ENCODE measurements around the gene SLC9A9. TPM values are rescaled to one million over a fixed set of nuclear protein-coding genes. Genes with fewer than 3 reads are reported as not detected.
A peak's percentile ranks its signal among the peaks of the same experiment; 100 is the strongest.
"Not testable (repeated sequence)": the region's sequence is repeated elsewhere in the genome, so short reads cannot be mapped to it uniquely, and the experiment has no call there.

Gene SLC9A9
- total and polyA plus RNA-seq, 2 donors: 20.5 to 21.2 TPM

DNA sequence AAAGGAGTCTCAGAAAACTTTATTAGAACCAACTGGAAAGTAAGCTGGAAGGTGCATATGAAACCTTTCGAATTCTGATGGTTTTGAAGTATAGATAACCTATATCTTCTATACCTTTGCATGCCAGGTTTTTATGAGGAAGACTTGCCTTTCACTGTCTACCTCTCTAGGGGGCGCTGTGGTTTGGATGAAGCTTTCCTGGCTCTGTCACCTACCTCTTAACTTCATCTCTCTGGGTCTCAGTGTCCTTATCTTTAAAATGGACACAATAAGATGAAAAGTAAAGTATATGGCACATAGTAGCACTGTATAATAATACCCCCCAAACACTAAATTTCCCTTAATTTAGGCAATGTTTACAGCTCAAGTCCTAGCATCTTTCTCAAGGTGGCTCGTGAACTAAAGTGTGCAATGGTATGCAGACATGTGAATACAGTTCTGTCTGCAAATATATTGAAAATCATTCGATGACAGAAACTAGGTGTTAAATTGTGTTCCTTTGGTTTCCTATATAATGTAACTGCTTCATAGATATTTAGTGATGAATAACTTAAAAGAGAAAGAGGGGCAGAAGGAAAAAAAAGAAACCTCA, 414.4 kb downstream of the SLC9A9 start:
- Histone ChIP-seq H3K4me3 (ENCODE audit: low read length in 2 of 2) (no peak overlapping the region), H3K27ac (ENCODE audit: low read depth in 1 of 2, low read length in 1 of 2) (no peak overlapping the region), H3K4me1 (ENCODE audit: control insufficient read depth in 2 of 2, insufficient read depth in 2 of 2, low read length in 2 of 2) (peaks cover 12 to 78% of the 10 kb centered on the region in 2 donors), H3K27me3 (ENCODE audit: control insufficient read depth in 2 of 2, insufficient read depth in 1 of 2, low read length in 1 of 2) (no peaks in the 10 kb centered on the region), H3K36me3 (ENCODE audit: control insufficient read depth in 2 of 2, insufficient read depth in 2 of 2, low read length in 1 of 2) (peaks cover 0 to 3% of the 10 kb centered on the region in 2 donors), H3K9me3 (ENCODE audit: control insufficient read depth in 2 of 2, insufficient read depth in 1 of 2, low read length in 1 of 2) (no peaks in the 10 kb centered on the region)
- 79% methylated on average over 4 of the region's 4 CpGs for WGBS
- DNase-seq (ENCODE audit: low read depth in 6 of 9, low spot score in 9 of 9): no peak

DNA sequence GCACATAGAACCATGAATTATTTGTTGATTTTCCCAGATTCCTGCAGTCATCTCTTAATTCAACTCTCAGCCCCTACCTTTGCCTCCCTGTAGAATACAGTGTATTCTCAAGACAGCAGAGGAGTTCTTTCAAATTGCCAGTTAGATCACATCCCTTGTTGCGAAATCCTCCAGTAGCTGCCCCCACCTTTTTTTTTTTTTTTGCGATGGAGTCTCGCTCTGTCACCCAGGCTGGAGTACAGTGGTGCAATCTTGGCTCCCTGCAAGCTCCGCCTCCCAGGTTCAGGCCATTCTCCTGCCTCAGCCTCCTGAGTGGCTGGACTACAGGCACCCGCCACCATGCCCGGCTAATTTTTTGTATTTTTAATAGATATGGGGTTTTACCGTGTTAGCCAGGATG, 417.0 kb downstream of the SLC9A9 start:
- not testable (repeated sequence) for H3K4me3 ChIP-seq (ENCODE audit: low read length in 2 of 2); DNase-seq (ENCODE audit: low read depth in 6 of 9, low spot score in 9 of 9); H3K27ac ChIP-seq (ENCODE audit: low read depth in 1 of 2, low read length in 1 of 2); H3K9me3 ChIP-seq (ENCODE audit: control insufficient read depth in 2 of 2, insufficient read depth in 1 of 2, low read length in 1 of 2); H3K27me3 ChIP-seq (ENCODE audit: control insufficient read depth in 2 of 2, insufficient read depth in 1 of 2, low read length in 1 of 2); H3K36me3 ChIP-seq (ENCODE audit: control insufficient read depth in 2 of 2, insufficient read depth in 2 of 2, low read length in 1 of 2)
- peaks cover 0 to 60% of the 10 kb centered on the region in 2 donors for H3K4me1 ChIP-seq (ENCODE audit: control insufficient read depth in 2 of 2, insufficient read depth in 2 of 2, low read length in 2 of 2)
- WGBS: 98% methylated on average over 7 of the region's 7 CpGs

DNA sequence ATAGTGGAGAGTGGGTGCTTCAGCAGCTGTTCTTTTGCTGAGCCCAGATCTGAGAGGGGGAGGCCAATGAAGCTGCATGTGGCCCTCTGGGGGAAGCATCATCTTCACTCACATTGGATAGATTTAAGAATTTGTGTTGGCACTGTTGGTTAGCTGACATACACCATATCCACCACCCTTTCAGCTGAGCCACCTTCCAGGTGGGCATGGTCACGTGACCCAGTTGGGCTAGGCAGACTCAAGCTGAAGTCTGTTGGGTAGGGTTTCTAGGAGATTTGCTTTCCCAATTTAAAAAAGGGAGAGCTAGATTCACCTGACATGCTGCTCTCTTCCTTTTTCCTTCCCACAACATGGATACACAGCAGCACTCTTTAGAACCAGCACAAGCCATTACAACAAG, 417.7 kb downstream of the SLC9A9 start:
- Histone ChIP-seq H3K4me3 (ENCODE audit: low read length in 2 of 2) (no peak overlapping the region), H3K36me3 (ENCODE audit: control insufficient read depth in 2 of 2, insufficient read depth in 2 of 2, low read length in 1 of 2) (no peaks in the 10 kb centered on the region), H3K4me1 (ENCODE audit: control insufficient read depth in 2 of 2, insufficient read depth in 2 of 2, low read length in 2 of 2) (peaks cover 0 to 52% of the 10 kb centered on the region in 2 donors), H3K9me3 (ENCODE audit: control insufficient read depth in 2 of 2, insufficient read depth in 1 of 2, low read length in 1 of 2) (no peaks in the 10 kb centered on the region), H3K27me3 (ENCODE audit: control insufficient read depth in 2 of 2, insufficient read depth in 1 of 2, low read length in 1 of 2) (no peaks in the 10 kb centered on the region), H3K27ac (ENCODE audit: low read depth in 1 of 2, low read length in 1 of 2) (peak overlapping the region in 1 of 2 donors; percentile 33)
- peak in 1 of 9 donors; percentile 63 for DNase-seq (ENCODE audit: low read depth in 6 of 9, low spot score in 9 of 9)
- WGBS: 98% methylated on average over 1 of the region's 1 CpG

DNA sequence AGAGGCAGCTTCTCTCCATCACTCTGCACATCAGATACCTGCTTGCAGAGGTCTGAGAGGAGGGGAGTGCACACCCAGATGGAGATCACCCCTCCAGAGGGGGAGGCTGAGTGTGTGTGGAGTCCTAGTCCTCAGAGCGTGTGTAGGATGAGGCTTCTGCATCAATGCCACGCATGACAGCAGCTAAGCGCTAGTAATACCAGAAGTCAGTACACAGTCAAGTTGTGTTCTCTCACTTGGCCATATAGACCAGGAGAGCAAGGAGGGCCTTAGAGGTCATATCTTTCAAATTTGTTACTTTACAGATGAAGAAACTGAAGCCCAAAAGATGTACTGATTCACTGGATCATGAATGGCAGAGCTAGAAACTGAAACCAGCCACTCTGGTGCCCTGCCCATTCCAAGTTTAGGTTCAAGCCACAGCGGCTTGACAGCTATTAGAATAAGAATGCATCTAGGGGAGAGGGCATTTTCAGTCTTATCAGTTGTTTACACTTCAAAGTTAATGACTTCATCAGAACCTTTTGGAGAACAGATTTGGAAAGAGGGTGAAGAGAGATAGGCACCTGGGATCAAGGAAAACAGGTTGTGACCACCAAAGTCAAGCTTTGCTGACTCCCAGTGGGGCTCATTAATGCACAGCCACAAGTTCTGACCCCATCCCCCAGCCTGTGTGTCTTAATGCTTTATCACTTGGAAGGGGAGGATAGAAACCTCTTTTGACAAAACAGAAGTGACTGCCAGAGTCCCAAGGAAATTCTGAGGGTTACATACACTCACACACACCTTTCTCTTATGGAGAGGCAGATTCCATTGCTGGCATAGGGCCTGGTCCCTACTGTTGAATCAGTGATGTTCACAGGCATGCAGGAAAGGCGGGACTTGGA, 418.4 kb downstream of the SLC9A9 start:
- WGBS: 90% methylated on average over 5 of the region's 5 CpGs
- H3K27ac ChIP-seq (ENCODE audit: low read depth in 1 of 2, low read length in 1 of 2): peak overlapping the region in 1 of 2 donors; percentile 33
- H3K27me3 ChIP-seq (ENCODE audit: control insufficient read depth in 2 of 2, insufficient read depth in 1 of 2, low read length in 1 of 2): no peaks in the 10 kb centered on the region
- H3K36me3 ChIP-seq (ENCODE audit: control insufficient read depth in 2 of 2, insufficient read depth in 2 of 2, low read length in 1 of 2): no peaks in the 10 kb centered on the region
- no peak for DNase-seq (ENCODE audit: low read depth in 6 of 9, low spot score in 9 of 9)
- H3K4me1 ChIP-seq (ENCODE audit: control insufficient read depth in 2 of 2, insufficient read depth in 2 of 2, low read length in 2 of 2): peaks cover 0 to 50% of the 10 kb centered on the region in 2 donors
- no peak overlapping the region for H3K4me3 ChIP-seq (ENCODE audit: low read length in 2 of 2)
- H3K9me3 ChIP-seq (ENCODE audit: control insufficient read depth in 2 of 2, insufficient read depth in 1 of 2, low read length in 1 of 2): no peaks in the 10 kb centered on the region

DNA sequence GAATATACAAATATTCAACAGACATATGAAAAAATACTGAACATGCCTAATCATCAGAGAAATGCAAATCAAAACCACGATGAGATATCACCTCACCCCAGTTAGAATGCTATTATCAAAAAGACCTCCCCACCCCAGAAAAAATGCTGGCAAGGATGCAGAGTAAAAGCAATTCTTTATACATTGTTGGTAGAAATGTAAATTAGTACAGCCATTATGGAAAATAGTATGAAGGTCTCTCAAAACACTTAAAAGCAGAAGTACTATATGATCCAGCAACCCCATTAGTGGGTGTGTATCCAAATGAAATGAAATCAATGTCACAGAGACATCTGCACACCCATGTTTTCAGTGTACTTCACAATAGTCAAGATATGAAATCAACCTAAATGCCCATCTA, 420.0 kb downstream of the SLC9A9 start:
- H3K27me3 ChIP-seq (ENCODE audit: control insufficient read depth in 2 of 2, insufficient read depth in 1 of 2, low read length in 1 of 2): no peaks in the 10 kb centered on the region
- WGBS: 87% methylated on average over 1 of the region's 1 CpG

DNA sequence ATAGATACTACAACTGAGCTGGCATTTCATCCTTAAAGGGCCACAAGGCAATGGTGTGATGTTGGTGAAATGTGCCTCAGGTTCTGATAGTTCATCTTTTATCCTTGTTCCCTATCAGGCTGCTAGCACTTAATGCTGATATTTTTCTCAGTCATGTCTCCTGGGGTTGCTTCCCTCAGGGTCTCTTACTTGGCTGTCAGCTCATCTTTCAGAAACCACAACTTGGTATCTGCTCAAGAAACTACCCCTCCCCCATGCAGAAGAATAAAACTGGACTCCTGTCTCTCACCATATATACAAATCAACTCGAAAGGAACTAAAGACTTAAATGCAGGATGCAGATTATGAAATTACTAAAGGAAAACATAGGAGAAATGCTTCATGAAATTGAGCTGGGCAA, 420.6 kb downstream of the SLC9A9 start:
- Histone ChIP-seq H3K4me1 (ENCODE audit: control insufficient read depth in 2 of 2, insufficient read depth in 2 of 2, low read length in 2 of 2) (peaks cover 0 to 33% of the 10 kb centered on the region in 2 donors), H3K36me3 (ENCODE audit: control insufficient read depth in 2 of 2, insufficient read depth in 2 of 2, low read length in 1 of 2) (no peaks in the 10 kb centered on the region), H3K4me3 (ENCODE audit: low read length in 2 of 2) (no peak overlapping the region), H3K9me3 (ENCODE audit: control insufficient read depth in 2 of 2, insufficient read depth in 1 of 2, low read length in 1 of 2) (no peaks in the 10 kb centered on the region), H3K27me3 (ENCODE audit: control insufficient read depth in 2 of 2, insufficient read depth in 1 of 2, low read length in 1 of 2) (no peaks in the 10 kb centered on the region), H3K27ac (ENCODE audit: low read depth in 1 of 2, low read length in 1 of 2) (no peak overlapping the region)
- WGBS: 85% methylated on average over 1 of the region's 1 CpG
- DNase-seq (ENCODE audit: low read depth in 6 of 9, low spot score in 9 of 9): no peak

More for the DNA sequence above, 420.0 kb downstream of the SLC9A9 start:
- Histone ChIP-seq H3K4me1 (ENCODE audit: control insufficient read depth in 2 of 2, insufficient read depth in 2 of 2, low read length in 2 of 2) (peaks cover 0 to 38% of the 10 kb centered on the region in 2 donors), H3K9me3 (ENCODE audit: control insufficient read depth in 2 of 2, insufficient read depth in 1 of 2, low read length in 1 of 2) (no peaks in the 10 kb centered on the region), H3K27ac (ENCODE audit: low read depth in 1 of 2, low read length in 1 of 2) (no peak overlapping the region), H3K4me3 (ENCODE audit: low read length in 2 of 2) (no peak overlapping the region), H3K36me3 (ENCODE audit: control insufficient read depth in 2 of 2, insufficient read depth in 2 of 2, low read length in 1 of 2) (no peaks in the 10 kb centered on the region)
- no peak for DNase-seq (ENCODE audit: low read depth in 6 of 9, low spot score in 9 of 9)

DNA sequence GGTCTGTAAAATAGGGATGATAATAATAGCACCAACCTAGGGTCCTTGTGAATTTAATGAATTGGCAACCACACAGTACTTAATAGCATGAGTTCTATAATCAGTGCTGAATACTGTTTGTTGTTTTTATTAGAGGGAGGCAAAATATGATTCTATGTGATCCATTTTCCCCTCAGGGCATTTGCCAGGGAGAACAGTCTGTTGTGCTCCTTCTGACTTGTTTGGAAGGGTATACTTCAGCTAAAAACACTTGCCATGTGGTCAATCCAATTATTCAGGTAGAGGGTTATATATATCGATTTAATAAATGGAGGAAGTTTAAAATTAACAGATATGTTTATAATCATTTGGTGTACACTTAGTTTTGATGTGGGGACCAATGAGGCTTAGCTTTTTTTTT, 423.4 kb downstream of the SLC9A9 start:
- H3K27me3 ChIP-seq (ENCODE audit: control insufficient read depth in 2 of 2, insufficient read depth in 1 of 2, low read length in 1 of 2): no peaks in the 10 kb centered on the region
- no peaks in the 10 kb centered on the region for H3K36me3 ChIP-seq (ENCODE audit: control insufficient read depth in 2 of 2, insufficient read depth in 2 of 2, low read length in 1 of 2)
- no peaks in the 10 kb centered on the region for H3K9me3 ChIP-seq (ENCODE audit: control insufficient read depth in 2 of 2, insufficient read depth in 1 of 2, low read length in 1 of 2)
- no peak overlapping the region for H3K4me3 ChIP-seq (ENCODE audit: low read length in 2 of 2)
- no peak overlapping the region for H3K27ac ChIP-seq (ENCODE audit: low read depth in 1 of 2, low read length in 1 of 2)
- WGBS: 99% methylated on average over 1 of the region's 1 CpG
- no peak for DNase-seq (ENCODE audit: low read depth in 6 of 9, low spot score in 9 of 9)
- peaks cover 0 to 14% of the 10 kb centered on the region in 2 donors for H3K4me1 ChIP-seq (ENCODE audit: control insufficient read depth in 2 of 2, insufficient read depth in 2 of 2, low read length in 2 of 2)

DNA sequence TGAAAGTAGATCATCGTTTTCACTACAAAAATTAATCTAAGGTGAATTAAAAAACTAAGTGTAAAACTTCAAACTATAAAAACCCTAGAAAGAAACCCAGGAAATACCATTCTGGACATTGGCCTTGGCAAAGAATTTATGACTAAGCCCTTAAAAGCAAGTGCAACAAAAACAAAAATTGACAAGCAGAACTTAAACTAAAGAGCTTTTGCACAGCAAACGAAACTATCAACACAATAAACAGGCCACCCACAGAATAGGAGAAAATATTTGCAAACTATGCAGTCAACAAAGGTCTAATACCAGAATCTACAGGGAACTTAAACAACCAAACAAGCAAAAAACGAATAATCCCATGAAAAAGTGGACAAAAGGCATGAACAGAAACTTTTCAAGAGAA, 426.7 kb downstream of the SLC9A9 start:
- Histone ChIP-seq H3K36me3 (ENCODE audit: control insufficient read depth in 2 of 2, insufficient read depth in 2 of 2, low read length in 1 of 2) (no peaks in the 10 kb centered on the region), H3K27me3 (ENCODE audit: control insufficient read depth in 2 of 2, insufficient read depth in 1 of 2, low read length in 1 of 2) (no peaks in the 10 kb centered on the region), H3K4me3 (ENCODE audit: low read length in 2 of 2) (no peak overlapping the region), H3K9me3 (ENCODE audit: control insufficient read depth in 2 of 2, insufficient read depth in 1 of 2, low read length in 1 of 2) (no peaks in the 10 kb centered on the region), H3K4me1 (ENCODE audit: control insufficient read depth in 2 of 2, insufficient read depth in 2 of 2, low read length in 2 of 2) (no peaks in the 10 kb centered on the region), H3K27ac (ENCODE audit: low read depth in 1 of 2, low read length in 1 of 2) (no peak overlapping the region)
- 95% methylated on average over 3 of the region's 3 CpGs for WGBS
- no peak for DNase-seq (ENCODE audit: low read depth in 6 of 9, low spot score in 9 of 9)

DNA sequence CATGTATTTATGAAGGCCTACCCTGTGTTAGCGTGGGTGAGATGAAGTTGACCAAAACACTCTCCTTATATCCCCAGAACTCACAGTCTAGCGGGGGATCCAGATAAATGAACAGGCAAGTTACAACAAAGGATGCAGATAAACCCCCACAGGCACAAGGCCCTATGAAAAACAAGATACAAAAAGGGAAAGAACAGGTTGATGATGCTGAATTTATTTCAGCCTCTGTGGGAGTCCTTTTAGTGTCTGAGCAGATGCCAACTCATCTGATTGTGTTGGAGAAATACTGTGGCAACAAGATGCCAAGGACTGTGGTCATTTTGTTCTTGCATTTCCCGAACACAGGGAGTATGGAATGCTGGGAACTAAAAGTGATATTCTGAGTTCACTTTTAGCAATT, 428.7 kb downstream of the SLC9A9 start:
- H3K27me3 ChIP-seq (ENCODE audit: control insufficient read depth in 2 of 2, insufficient read depth in 1 of 2, low read length in 1 of 2): no peaks in the 10 kb centered on the region
- H3K4me3 ChIP-seq (ENCODE audit: low read length in 2 of 2): no peak overlapping the region
- no peaks in the 10 kb centered on the region for H3K9me3 ChIP-seq (ENCODE audit: control insufficient read depth in 2 of 2, insufficient read depth in 1 of 2, low read length in 1 of 2)
- WGBS: 96% methylated on average over 3 of the region's 3 CpGs
- H3K4me1 ChIP-seq (ENCODE audit: control insufficient read depth in 2 of 2, insufficient read depth in 2 of 2, low read length in 2 of 2): peaks cover 0 to 10% of the 10 kb centered on the region in 2 donors
- H3K36me3 ChIP-seq (ENCODE audit: control insufficient read depth in 2 of 2, insufficient read depth in 2 of 2, low read length in 1 of 2): no peaks in the 10 kb centered on the region
- no peak overlapping the region for H3K27ac ChIP-seq (ENCODE audit: low read depth in 1 of 2, low read length in 1 of 2)
- DNase-seq (ENCODE audit: low read depth in 6 of 9, low spot score in 9 of 9): no peak
